Epithelial cell of proximal tubule (primary cell): ENCODE measurements around the gene MYO1B. TPM values are rescaled to one million over a fixed set of nuclear protein-coding genes. Genes with fewer than 3 reads are reported as not detected.

Experiments
- DNase-seq: peaks from one replicate; pipeline ENCODE4 v3.0.0-alpha.2; 2011; ENCODE audit warnings: low read depth
- H3K4me3 ChIP-seq: 2 replicates; pipeline ENCODE4 v1.5.1; 2011; ENCODE audit warnings: low read depth, mild to moderate bottlenecking, low read length
- CTCF ChIP-seq: conservative IDR thresholded peaks from 2 replicates; pipeline ENCODE4 v1.5.1; 2012; ENCODE audit warnings: low read depth, mild to moderate bottlenecking, low read length
- total RNA-seq: library from RNA; depleted of rRNA; stranded (reverse); fragments of >200 nt; gene quantifications from 2 replicates; pipeline ENCODE4 v1.2.3, GENCODE V29; 2015

Gene MYO1B
- total RNA-seq, 1 donor from 2014 or later, result 69.6 TPM

GRCh38 chr2:191430476-191430875 lies 185.3 kb downstream of the MYO1B start:
- H3K4me3 ChIP-seq, result no peak overlapping the region
- no peak for DNase-seq
- no peak for TF ChIP-seq CTCF

GRCh38 chr2:191432121-191432520 lies 186.9 kb downstream of the MYO1B start:
- no peak for DNase-seq
- no peak for TF ChIP-seq CTCF
- no peak overlapping the region for H3K4me3 ChIP-seq

GRCh38 chr2:191434072-191434471 lies 188.9 kb downstream of the MYO1B start:
- no peak overlapping the region for H3K4me3 ChIP-seq
- no peak for DNase-seq
- TF ChIP-seq CTCF, result no peak

- TF ChIP-seq CTCF, result no peak
- no peak overlapping the region for H3K4me3 ChIP-seq
- no peak for DNase-seq
Measured at GRCh38 chr2:191435141-191435540, 189.9 kb downstream of the MYO1B start.

- DNase-seq, result no peak
- no peak for TF ChIP-seq CTCF
Measured at GRCh38 chr2:191436368-191437055, 191.3 kb downstream of the MYO1B start.

GRCh38 chr2:191439481-191439880 lies 194.3 kb downstream of the MYO1B start:
- no peak overlapping the region for H3K4me3 ChIP-seq
- no peak for DNase-seq
- no peak for TF ChIP-seq CTCF

More at GRCh38 chr2:191436368-191437055, 191.3 kb downstream of the MYO1B start:
- no peak overlapping the region for H3K4me3 ChIP-seq
